ENCODE measurements around the gene VEGFC. TPM values are rescaled to one million over a fixed set of nuclear protein-coding genes. Genes with fewer than 3 reads are reported as not detected.

Gene VEGFC
- polyA plus RNA-seq, 1 donor (not counting 4 experiments of a cell fraction or from before 2014, with no cell fraction given) = 19.4 TPM

DNA sequence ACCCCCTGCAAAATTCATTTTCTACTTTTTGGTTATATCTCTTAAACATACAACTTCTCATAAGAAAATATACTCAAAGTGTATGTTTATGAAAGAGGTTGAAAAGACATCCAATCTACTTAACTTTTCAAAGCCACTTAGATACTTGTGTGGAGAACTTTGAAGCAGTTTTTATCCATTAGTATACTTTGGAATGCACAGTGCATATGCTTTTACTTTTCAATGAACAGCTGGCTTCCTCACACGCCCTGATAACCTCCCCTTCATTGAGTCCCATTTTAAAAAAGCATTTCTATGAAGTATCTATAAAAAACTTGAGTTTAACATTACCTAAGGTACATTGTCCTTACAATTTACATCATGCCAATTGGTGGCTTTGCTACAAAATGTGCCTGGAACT is 73.8 kb downstream of the VEGFC start:
- no peaks in the 10 kb centered on the region for H3K27me3 ChIP-seq (ENCODE audit: control insufficient read depth, extremely low read depth, insufficient read depth, low read length)
- no peaks in the 10 kb centered on the region for H3K9me3 ChIP-seq (ENCODE audit: control insufficient read depth, low read depth, low read length)
- dilution Hi-C loops (cut with MboI; ENCODE audit: extremely low pct_ligation_motif_present, low sequenced_read_pairs) = no loop called here
- H3K27ac ChIP-seq (ENCODE audit: control insufficient read depth, insufficient read depth, low read length) = no peak overlapping the region
- no peaks in the 10 kb centered on the region for H3K4me1 ChIP-seq (ENCODE audit: control insufficient read depth, extremely low read depth, insufficient read depth, low read length)
- no peaks in the 10 kb centered on the region for H4K20me1 ChIP-seq (ENCODE audit: control insufficient read depth, extremely low read depth, insufficient read depth, low read length)
- no peak overlapping the region for H3K4me3 ChIP-seq (ENCODE audit: control insufficient read depth in 2 of 3, extremely low read depth in 1 of 3, insufficient read depth in 2 of 3, low read depth in 1 of 3, low read length in 3 of 3)
- peaks cover 0 to 5% of the 10 kb centered on the region in 2 experiments for H3K36me3 ChIP-seq (ENCODE audit: control insufficient read depth in 2 of 2, extremely low read depth in 1 of 2, insufficient read depth in 2 of 2, low read length in 2 of 2)
- no peak overlapping the region for H2AFZ ChIP-seq (ENCODE audit: control insufficient read depth, low read length)
- H3K9me1 ChIP-seq (ENCODE audit: control insufficient read depth, extremely low read depth, insufficient read depth, low read length) = no peaks in the 10 kb centered on the region
- no peaks in the 10 kb centered on the region for H3K79me2 ChIP-seq (ENCODE audit: control insufficient read depth, insufficient read depth, low read length)
- H3K4me2 ChIP-seq (ENCODE audit: control insufficient read depth, extremely low read depth, insufficient read depth, low read depth, low read length) = no peak overlapping the region
- no peak for FAIRE-seq
- no peak overlapping the region for H3K9ac ChIP-seq (ENCODE audit: control insufficient read depth, extremely low read depth, insufficient read depth, low read length)
- TF ChIP-seq, protein P1, sequence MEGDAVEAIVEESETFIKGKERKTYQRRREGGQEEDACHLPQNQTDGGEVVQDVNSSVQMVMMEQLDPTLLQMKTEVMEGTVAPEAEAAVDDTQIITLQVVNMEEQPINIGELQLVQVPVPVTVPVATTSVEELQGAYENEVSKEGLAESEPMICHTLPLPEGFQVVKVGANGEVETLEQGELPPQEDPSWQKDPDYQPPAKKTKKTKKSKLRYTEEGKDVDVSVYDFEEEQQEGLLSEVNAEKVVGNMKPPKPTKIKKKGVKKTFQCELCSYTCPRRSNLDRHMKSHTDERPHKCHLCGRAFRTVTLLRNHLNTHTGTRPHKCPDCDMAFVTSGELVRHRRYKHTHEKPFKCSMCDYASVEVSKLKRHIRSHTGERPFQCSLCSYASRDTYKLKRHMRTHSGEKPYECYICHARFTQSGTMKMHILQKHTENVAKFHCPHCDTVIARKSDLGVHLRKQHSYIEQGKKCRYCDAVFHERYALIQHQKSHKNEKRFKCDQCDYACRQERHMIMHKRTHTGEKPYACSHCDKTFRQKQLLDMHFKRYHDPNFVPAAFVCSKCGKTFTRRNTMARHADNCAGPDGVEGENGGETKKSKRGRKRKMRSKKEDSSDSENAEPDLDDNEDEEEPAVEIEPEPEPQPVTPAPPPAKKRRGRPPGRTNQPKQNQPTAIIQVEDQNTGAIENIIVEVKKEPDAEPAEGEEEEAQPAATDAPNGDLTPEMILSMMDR (optimal IDR thresholded peaks at IDR 0.05 in 1 of 3, IDR thresholded peaks at IDR 0.05 in 1 of 3, conservative IDR thresholded peaks at IDR 0.05 in 1 of 3; ENCODE audit: extremely low read depth in 1 of 3, insufficient read depth in 2 of 3, low read length in 3 of 3) = no peak
- no peak for DNase-seq (ENCODE audit: low read depth, low spot score)

DNA sequence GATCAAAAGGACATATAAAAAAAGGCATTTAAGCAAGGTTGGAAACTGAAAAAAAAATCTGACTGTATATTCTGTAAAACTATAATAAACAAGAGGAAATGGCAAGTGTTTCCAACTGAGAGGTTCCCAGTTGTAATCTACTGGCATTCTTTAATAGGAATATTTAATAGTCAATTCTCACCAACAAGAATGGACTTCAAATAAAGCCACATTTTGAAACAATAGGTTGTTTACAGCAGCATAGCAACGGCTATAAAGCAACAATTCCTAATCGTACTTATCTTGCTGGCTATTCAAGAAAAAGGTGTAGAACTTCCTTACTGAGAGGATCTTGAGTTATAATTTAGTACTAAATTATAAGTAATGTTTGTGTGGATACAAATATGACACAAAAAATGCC is 75.5 kb downstream of the VEGFC start:
- H3K79me2 ChIP-seq (ENCODE audit: control insufficient read depth, insufficient read depth, low read length) = peaks cover 2% of the 10 kb centered on the region
- H3K27ac ChIP-seq (ENCODE audit: control insufficient read depth, insufficient read depth, low read length) = no peak overlapping the region
- peaks cover 0 to 5% of the 10 kb centered on the region in 2 experiments for H3K36me3 ChIP-seq (ENCODE audit: control insufficient read depth in 2 of 2, extremely low read depth in 1 of 2, insufficient read depth in 2 of 2, low read length in 2 of 2)
- dilution Hi-C loops (cut with MboI; ENCODE audit: extremely low pct_ligation_motif_present, low sequenced_read_pairs) = no loop called here
- no peaks in the 10 kb centered on the region for H3K9me3 ChIP-seq (ENCODE audit: control insufficient read depth, low read depth, low read length)
- no peaks in the 10 kb centered on the region for H4K20me1 ChIP-seq (ENCODE audit: control insufficient read depth, extremely low read depth, insufficient read depth, low read length)
- FAIRE-seq = no peak
- TF ChIP-seq EZH2 (IDR thresholded peaks at IDR 0.05; ENCODE audit: low read length) = no peak
- TF ChIP-seq, protein P1 (optimal IDR thresholded peaks at IDR 0.05 in 1 of 3, IDR thresholded peaks at IDR 0.05 in 1 of 3, conservative IDR thresholded peaks at IDR 0.05 in 1 of 3; ENCODE audit: extremely low read depth in 1 of 3, insufficient read depth in 2 of 3, low read length in 3 of 3) = no peak
- H3K9me1 ChIP-seq (ENCODE audit: control insufficient read depth, extremely low read depth, insufficient read depth, low read length) = no peaks in the 10 kb centered on the region
- no peaks in the 10 kb centered on the region for H3K27me3 ChIP-seq (ENCODE audit: control insufficient read depth, extremely low read depth, insufficient read depth, low read length)
- H3K9ac ChIP-seq (ENCODE audit: control insufficient read depth, extremely low read depth, insufficient read depth, low read length) = no peak overlapping the region
- no peak for DNase-seq (ENCODE audit: low read depth, low spot score)
- no peak overlapping the region for H3K4me2 ChIP-seq (ENCODE audit: control insufficient read depth, extremely low read depth, insufficient read depth, low read depth, low read length)
- peaks cover 3% of the 10 kb centered on the region for H3K4me1 ChIP-seq (ENCODE audit: control insufficient read depth, extremely low read depth, insufficient read depth, low read length)
- H3K4me3 ChIP-seq (ENCODE audit: control insufficient read depth in 2 of 3, extremely low read depth in 1 of 3, insufficient read depth in 2 of 3, low read depth in 1 of 3, low read length in 3 of 3) = no peak overlapping the region
- no peak overlapping the region for H2AFZ ChIP-seq (ENCODE audit: control insufficient read depth, low read length)

Data from keratinocyte (primary cell).